ENCODE results near the gene PTRH1.
A peak's percentile ranks its signal among the peaks of the same experiment; 100 is the strongest.

The PTRH1 gene

DNA sequence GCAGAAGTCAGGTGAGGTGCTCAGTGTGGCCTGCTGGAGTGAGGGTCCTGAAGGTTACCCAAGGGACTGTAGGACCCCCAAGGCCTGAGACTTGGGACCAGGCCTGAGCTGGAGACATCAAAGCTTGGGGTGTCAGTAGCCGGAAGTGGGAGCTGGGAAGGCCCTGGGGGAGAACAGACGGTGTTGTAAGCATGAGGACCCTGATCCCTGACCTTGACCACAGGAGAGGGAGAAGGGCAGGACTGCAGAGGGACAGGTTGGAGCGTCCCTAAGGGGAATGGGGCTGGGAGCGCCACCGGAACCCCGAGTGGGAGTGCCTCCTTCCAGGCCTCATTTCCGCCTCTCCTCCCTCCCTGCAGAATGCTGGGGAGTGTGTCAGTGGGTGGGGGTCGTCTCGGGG lies 949 bp upstream of the PTRH1 start:
- DNase-seq: no peak

DNA sequence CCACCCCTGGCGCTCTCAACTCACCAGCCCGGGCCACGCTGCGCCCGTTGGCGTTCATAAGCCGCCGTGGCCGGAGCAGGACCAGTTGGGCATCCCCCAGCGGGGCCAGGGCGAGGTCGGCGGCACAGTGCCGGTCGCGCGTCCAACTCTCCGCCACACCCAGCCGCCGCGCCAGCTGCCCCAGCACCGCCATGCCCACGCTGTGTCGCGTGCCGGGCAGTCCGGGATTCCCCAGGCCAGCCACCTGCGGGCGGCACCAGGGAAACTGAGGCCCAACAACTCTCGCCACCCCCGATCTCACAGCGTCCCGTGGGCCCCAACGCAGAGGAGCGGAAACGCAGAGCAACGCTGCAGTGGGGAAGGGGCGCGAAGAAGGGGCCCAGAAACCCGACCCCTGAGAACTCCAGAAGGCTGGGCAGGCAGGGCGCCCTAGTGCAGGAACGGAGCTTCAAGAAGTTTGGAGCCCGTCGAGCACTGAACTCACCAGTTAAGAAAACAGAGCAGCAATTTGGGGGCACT lies 453 bp downstream of the PTRH1 start:
- no peak for DNase-seq

DNA sequence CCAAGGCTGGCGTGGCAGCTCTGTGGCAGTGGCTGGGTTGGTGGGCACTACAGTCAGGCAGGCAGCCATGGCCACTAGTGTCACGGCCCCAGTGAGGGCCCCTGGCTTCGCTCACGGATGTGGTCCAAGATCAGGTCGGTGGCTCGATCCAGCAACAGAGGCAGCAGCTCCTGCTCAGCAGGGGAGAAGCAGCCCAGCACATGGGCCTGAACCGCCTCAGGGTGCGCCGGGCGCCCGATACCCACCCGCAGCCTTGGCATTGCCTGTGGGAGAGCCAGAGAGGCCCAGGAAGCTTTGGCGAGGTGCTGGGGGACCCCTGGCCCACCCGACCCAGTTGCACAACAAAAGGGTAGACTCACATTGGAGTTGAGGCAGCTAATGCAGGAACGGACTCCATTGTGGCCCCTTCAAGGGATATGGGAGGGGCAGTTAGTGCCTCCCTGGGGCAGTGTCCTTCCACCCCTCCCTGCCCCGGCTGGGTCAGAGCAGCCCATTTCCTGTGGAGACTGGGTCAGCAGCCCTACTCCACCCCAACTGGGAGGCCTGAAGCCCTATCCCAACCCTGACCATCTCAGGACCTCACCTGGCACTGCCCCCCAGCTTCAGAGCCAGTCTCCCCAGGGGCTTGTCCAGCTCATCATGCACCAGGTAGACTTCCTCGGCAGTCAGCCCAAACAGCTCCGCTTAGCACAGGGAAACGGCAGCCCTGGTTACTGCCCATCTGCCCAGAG lies 1.3 kb downstream of the PTRH1 start:
- no peak for DNase-seq

DNA sequence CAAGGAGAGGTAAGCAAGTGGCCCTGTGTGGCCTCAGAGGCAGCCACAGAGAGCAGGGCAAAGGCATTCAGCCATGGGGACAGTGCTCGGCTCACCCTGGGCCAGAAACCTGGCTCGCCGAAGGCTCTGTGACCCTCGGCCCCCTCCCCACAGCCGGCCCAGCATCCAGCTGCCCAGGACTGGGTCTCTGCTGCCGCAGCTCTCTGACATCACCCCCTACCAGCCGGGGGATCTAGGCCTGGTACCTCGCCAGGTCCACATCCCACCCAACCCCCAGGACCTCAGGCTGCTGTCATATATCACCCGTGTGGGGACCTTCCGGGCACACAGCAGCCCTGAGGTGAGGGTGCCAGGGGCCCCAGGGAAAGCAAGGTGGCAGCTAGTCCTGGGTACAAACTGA lies 2.6 kb downstream of the PTRH1 start:
- no peak for DNase-seq

DNA sequence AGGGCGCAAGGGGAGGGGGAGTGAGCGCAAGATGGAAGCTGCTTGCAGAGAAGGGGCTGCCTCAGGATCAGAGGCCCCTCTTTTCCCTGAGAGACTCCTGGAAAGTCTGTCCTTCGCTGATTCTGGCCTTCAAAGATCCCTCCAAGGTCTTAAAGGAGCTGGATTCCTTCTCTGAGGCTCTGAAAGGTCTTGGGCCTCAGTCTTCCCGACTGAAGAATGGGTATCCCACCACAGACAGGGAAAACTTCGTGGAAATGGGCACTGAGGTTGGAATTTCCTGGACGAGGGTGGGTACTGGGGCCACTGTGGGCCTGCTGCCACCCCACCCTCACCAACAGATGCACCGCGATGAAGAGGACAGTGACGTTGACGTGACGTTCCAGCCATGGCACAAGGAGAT lies 3.1 kb downstream of the PTRH1 start:
- no peak for DNase-seq

DNA sequence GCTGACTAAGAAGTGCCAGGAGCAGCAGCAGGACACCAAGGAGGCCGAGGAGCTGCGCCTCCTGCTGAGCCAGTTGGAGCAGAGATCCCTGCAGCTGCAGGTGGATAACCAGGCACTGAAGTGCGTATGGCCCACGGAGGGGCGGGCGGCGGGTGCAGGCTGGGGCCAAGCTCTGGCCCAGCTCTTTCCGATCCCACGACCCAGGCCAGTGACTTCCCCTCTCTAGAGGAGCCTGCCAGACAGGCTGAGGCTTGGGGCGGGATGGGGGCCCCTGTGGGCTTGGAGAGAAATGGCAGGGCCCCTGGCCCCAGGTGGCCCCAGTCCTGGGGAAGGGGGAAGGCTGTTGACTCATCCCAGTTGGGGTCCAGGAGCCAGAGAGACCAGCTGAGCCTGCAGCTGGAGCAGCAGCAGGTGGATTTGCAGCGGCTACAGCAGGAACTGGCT lies 3.6 kb downstream of the PTRH1 start:
- no peak for DNase-seq

DNA sequence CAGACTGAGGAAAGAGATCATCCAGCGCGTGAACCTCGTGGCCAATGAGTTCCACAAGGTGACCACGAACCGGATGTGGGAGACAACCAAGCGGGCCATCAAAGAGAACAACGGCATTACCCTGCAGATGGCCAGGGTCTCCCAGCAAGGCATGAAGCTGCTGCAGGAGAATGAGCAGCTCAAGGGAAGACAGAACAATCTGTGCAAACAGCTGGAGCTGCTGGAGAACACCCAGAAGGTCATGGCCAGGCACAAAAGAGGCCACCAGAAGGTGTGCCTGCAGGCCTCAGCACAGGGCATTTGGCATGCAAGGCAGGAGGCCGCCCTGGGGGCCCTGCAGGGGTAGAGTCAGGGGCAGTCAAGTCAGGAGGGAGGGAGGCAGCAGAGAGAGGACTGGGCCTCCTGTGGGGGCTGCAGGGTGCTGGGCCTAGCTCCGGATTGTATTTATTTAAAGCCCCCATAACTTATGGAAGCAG lies 4.2 kb downstream of the PTRH1 start:
- no peak for DNase-seq

DNA sequence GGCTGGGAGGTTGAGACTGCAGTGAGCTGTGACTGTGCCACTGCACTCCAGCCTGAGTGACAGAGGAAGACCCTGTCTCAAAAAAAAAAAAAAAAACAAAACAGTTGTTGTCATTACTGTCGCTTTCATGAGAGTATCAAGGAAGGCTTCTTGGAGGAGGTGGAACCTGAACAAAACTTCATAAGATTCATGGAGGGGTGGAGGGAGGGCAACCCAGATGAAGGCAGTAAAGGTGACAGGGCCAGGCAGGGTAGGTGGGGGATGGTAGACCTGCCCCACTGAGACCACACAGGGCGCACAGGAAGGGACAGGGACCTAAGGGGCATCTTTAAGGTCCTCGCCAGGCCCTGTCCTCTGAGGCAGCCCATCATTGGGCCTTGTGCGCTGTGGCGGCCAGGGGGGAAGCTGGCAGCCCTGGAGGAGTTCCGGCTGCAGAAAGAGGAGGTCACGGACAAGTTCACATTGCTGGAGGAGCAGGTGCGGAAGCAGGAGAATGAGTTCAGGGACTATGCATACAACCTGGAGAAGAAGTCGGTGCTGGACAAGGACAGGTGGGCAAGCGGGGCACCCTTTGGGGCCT lies 5.2 kb downstream of the PTRH1 start:
- DNase-seq: no peak

DNA sequence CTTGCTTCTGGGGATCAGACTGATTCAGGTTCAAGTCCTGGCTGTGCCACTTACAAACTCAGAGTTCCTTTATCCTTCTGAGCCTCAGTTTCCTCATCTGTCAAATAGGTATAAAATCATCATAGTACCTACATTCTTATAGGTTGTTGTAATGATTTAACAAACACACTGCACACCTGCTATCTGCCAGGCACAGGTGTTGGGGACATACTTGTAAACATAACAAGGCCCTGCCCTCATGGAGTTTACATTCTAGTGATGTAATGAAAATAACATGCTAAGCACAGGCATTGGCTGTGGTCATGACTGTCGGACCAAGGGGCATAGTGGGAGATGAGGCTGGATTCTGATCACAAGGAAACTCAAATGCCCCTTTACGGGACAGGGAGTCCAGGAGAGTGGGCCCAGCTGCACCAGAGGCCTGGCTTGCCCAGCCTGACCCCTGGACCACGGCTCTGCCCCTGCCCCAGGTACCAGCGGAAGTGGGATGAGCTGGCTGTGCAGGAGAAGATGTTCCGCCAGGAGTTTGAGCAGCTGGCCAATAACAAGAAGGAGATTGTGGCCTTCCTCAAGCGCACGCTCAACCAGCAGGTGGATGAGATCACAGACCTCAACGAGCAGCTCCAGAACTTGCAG lies 6.4 kb downstream of the PTRH1 start:
- DNase-seq: no peak

DNA sequence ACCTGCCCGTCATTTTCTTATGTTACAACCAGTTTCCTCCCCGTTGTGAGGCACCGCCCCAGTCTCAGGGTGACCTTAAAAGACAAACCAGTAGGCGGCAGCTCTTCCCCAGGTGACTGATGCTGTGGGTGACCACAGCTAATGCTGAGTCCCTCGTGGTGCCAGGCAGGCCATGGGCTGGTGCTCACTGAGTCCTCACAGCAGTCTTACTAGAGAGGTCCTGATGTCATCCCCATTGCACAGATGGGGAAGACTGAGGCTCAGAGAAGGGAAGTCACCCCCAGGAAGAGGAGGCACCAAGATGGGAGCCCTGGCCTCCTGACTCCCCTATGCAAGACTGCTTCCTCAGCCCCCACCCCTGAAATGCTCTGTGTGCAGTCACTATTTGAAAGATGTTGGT lies 7.7 kb downstream of the PTRH1 start:
- no peak for DNase-seq

DNA sequence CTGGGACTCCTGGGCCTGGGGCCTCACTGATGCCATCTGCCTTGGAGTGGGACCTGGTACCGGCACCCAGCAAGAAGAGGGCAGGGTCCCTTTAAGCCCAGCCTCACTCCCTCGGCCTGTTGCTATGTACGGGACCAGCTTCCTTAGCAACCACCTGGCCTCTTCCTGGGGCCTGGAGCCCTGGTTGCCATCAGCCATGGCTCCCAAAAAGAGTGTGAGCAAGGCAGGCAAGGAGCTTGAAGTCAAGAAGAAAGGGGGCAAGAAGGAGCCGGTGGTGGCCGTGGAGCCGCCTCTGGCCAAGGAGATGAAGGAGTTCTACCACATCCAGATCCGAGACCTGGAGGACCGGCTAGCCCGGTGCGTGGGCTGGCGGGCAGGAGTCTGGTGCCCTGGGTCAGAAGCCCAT lies 8.6 kb downstream of the PTRH1 start, which contains the start of gene CFAP157:
Gene CFAP157 (plus strand): TSS at position 153 of the 406 bp plus-strand sequence. CDS start 44 bp downstream, at position 197.
- no peak for DNase-seq

DNA sequence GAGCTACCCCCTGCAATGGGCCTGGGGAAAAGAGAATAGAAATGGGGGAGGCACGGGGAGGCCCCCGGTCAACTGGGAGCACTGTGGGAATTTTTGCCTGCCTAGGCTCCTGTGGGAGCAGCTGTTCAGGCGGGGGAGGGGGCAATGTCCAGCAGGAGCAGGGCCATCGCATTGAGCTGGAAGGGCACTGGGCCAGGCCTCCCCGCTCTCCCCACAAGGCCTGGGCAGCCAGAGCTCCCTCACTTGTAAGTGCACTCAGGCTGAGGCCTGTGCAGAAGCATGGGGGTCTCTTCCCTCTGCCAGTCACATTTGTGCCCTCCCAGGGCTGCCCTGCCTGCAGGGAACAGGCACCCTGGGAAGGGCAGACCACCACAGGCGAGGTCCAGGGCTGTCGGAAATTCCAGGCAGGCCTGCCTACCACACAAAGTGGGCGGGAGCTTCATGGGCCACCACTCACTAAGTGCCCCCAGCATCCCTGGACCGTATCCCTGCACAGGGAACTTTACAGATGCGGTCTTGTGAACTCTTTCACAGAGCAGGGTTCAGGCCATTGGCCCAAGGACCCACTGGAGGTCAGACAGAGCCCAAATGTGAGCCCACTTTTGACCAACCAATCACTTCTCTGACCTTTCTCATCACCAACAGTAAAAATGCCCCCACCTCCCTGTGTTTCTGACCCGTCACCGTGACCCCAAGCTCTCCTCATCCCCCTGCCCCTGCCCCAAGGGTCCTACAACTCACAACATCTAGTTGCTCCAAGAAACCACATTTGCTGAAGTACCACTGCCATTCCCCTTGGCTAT lies 9.7 kb downstream of the PTRH1 start:
- DNase-seq: no peak

DNA sequence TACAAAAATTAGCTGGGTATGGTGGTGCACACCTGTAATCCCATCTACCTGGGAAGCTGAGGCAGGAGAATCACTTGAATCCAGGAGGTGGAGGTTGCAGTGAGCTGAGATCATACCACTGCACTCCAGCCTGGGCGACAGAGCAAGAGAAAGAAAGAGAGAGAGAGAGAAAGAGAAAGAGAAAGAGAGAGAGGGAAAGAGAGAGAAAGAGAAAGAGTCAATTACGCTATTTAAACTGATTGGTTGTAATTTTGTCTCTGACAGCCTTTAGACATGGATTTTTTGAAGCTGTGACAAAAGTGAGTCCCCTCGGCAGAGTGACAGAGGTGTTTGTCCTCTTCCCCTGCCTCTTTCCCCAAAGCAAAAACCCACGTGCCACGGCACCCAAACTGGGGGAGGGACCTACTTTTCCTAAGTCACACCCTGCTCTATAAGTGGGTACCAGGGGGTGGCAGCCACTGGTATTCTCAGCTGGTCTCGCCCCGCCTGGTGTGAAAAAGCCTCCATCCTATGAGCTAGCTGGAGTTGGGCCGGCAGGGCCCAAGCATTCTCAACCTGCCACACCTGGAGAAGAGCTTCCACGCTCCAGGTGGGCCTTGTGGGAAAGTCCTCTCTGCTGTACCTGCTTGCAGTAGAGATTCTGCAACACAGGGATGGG lies 12.0 kb downstream of the PTRH1 start:
- DNase-seq: no peak

DNA sequence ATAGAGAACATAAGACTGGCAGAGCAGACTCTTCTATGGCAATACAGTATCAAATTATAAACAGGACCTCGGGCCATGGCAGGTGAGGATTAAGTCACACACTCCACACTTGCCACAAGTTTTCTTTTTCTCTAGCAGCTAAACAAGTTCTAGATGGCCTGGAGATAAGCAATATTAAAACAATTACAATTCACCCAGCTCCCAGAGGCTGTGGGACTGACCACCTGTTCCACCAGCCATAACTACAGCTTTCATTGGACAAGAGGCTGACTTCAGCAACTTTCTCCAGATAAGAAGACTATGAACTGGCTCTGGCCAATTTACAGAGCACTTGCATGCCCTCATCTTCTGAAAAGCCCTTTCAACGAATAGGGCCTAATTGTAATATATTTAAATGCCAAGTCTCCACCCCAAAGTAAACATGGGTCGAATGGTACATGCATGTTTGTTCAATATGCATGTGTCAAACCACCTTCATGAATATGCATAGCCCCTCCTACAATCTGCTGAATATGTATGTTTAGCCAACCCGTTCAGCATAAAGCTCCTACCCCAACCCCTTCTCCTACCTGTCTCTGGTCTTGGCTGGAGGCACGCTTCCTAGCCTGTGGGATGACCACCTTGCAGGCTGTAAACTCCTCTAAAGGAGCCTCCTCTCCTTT lies 14.7 kb downstream of the PTRH1 start:
- no peak for DNase-seq

DNA sequence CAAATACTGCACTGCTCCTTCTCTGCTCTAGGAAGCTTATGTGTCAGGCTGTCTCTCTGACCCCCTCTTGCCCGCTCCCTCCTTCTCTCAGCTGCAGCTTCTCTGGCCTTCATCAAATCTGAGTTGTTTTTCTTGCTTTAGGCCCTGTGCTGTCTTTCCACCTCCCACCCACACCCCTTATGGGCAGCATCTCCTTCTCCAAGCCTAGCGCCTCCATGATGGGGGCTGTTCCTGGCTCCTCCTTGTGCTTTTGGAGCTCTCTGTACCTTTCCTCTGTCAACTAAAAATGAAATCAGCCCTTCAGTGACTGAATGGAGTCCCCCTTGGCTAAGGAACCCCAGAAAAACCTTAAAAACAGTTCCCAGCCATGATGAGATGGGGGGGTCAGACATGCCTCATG lies 15.3 kb downstream of the PTRH1 start:
- DNase-seq: no peak

DNA sequence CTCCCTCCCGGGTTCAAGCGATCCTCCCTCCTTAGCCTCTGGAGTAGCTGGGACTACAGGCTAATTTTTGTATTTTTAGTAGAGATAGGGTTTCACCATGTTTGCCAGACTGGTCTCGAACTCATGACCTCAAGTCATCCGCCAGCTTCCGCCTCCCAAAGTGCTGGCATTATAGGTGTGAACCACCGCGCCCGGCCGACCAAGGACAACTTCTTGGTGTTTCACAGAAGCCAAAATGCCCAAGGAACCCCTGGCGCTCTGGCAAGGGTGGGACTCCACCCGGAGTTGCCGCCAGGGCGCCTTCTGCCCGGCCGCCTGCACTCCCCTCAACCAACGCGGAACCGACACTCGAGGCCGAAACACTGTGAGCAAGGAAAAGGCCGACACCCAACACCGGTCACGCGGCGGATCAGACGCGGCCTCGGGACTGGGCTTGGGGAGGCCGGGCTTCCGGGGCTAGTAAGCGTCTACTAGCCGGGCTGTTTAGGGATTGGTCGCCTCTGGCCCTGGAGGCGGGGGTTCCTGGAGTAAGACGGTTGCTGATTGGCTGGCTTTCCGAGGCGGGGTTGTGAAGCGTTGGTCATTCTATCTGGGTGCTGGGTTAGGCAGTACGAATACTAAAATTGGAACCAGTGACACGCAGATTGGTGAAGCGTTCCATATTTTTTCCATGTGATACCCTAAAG lies 16.3 kb downstream of the PTRH1 start:
- peak; percentile 95 for DNase-seq

DNA sequence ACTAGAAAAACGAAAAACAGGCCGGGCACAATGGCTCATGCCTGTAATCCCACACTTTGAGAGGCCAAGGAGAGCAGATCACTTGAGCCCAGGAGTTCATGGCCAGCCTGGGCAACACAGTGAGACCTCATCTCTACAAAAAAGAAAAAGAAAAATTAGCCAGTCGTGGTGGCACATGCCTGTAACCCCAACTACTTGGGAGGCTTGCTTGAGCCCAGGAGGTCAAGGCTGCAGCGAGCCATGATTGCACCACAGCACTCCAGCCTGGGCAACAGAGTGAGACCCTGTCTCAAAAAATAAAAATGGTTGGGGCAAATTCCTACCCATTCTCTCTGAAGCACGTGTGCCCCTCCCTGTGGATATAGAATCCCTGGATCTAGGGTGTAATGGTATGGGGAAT lies 17.1 kb downstream of the PTRH1 start:
- DNase-seq: no peak

DNA sequence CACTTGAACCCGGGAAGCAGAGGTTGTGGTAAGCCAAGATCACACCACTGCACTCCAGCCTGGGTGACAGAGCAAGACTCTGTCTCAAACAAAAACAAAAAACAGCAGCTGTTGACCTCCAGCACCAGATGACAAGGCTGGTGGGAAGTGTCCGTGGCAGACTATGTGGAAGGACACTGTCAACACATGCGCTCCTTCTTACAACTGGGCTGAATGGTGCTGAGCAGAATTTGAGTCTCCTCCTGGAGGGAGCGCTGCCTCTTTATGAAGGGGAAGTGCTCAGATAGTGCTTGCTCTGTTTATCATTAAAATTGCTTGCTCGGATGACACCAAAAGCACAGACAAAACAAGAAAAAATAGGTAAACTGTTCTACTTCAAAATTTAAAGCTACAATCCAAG lies 17.9 kb downstream of the PTRH1 start:
- no peak for DNase-seq

DNA sequence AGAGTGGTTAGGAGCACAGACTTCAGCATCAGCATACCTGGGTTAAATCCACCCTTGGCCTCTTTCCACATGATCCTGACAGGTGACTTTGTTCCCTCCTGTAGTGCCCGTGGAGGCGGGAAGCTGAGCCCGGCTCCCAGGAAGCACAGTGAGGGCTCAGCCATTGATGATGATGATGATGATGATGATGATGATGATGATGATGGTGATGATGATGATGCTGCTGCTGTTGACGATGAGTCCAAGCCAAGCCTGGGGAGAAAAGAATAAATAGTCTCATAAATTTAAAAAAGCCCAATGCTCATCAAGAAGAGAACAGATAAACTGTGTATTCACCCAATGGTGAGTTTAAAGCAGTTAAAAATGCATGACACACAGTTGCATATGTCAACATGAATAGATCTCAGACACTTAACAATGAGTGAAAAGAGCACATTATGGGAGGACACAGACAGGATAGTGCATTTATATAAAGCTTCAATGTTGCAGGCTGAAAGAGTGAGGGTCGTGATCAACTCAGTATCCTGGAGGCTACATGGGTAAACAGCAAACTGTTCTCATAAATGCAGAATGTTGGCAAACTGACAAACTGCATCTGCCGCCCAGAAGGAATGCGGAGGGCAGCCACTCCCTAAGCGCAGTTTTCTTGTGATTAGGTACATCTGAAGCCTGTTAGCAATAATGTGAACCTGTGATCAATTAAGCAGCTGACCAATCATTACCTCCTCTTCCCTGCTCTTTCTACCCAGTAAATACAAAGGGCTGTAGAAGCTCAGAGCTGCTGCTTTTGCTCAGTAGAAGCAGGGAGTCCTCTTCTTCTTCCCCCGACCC lies 20.4 kb downstream of the PTRH1 start:
- DNase-seq: peak; percentile 71

DNA sequence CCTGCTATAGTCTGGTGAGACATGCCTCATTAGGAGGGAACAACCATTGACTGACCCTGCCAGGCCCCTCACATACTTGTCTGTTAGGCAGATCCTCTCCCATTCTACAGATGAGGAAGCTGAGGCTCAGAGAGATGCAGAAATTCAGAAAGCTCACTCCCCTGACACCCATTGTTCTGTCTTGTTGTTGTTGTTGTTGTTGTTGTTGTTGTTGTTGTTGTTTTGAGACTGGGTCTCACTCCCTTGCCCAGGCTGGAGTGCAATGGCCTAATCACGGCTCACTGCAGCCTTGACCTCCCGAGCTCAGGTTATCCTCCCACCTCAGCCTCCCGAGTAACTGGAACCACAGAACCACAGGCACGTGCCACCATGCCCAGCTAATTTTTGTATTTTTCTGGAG lies 21.8 kb downstream of the PTRH1 start:
- no peak for DNase-seq

Data from fibroblast of skin of right quadriceps (primary cell).